GM12878 (cell line): ENCODE results near the gene POU3F4. TPM values are rescaled to one million over a fixed set of nuclear protein-coding genes. Genes with fewer than 3 reads are reported as not detected.

ENCODE experiments used
- ATAC-seq: fragments of 200-7000 bp; cut with Tn5 transposase; 3 replicates; pipeline ENCODE4 v1.9.1; 2020; ENCODE audit warnings: mild to moderate bottlenecking, moderate library complexity
- BruUV-seq: library from RNA; stranded (reverse); fragments of 400-500 nt; replicated peaks from 2 replicates; lab custom pipeline; 2021; lab: Mats Ljungman, UMichigan
- CTCF ChIA-PET: fragments of 300-600 bp; sonication (Branson Sonifier 250); formaldehyde crosslinking; extraction: SDS; loops from one replicate; lab custom pipeline; 2021; ENCODE audit warnings: inconsistent platforms; lab: Yijun Ruan, JAX
- POLR2A ChIA-PET: fragments of 350-600 bp; formaldehyde crosslinking; extraction: SDS; loops from one replicate; lab custom pipeline; 2021; ENCODE audit warnings: inconsistent platforms; lab: Charles Lee
- RAD21 ChIA-PET: fragments of 300-600 bp; sonication (Branson Sonifier 250); formaldehyde crosslinking; loops from one replicate; lab custom pipeline; 2023; ENCODE audit warnings: antibody characterized with exemption; ENCODE audit not compliant: unreplicated experiment; lab: Charles Lee
- SMC1A ChIA-PET: fragments of 300-600 bp; sonication (Branson Sonifier 250); formaldehyde crosslinking; loops from one replicate; lab custom pipeline; 2023; ENCODE audit not compliant: unreplicated experiment, uncharacterized antibody; lab: Charles Lee
- DNase-seq: peaks from one replicate; pipeline ENCODE4 v3.0.0-alpha.2; 2011; ENCODE audit warnings: low read depth, low spot score
- FAIRE-seq: peaks from 3 replicates; lab custom pipeline; 2011; peaks lifted over from hg19 to GRCh38; lab: Jason Lieb, UNC
- H2AFZ ChIP-seq: 2 replicates; pipeline ENCODE4 v1.6.0; 2011; ENCODE audit warnings: low read depth, low read length, control low read depth; ENCODE audit not compliant: control insufficient read depth
- H3K27ac ChIP-seq: 2 replicates; pipeline ENCODE4 v1.5.1; 2011; ENCODE audit warnings: control low read depth; ENCODE audit not compliant: control insufficient read depth, insufficient read depth
- H3K27me3 ChIP-seq, 2 experiments: replicated peaks in 1 of 2; 2 replicates each; pipeline versions ENCODE4 v1.6.0 to v1.6.1; 2011; ENCODE audit warnings: low read length in 1 of 2; ENCODE audit not compliant: control insufficient read depth in 2 of 2, insufficient read depth in 2 of 2
- H3K36me3 ChIP-seq, 2 experiments: 2 replicates each; pipeline ENCODE4 v1.5.1; 2011; ENCODE audit warnings: low read length in 1 of 2; ENCODE audit not compliant: control insufficient read depth in 2 of 2, insufficient read depth in 2 of 2
- H3K4me1 ChIP-seq: 2 replicates; pipeline ENCODE4 v1.6.1; 2011; ENCODE audit warnings: mild to moderate bottlenecking, low read length, moderate library complexity, mixed read lengths; ENCODE audit not compliant: control insufficient read depth, insufficient read depth
- H3K4me2 ChIP-seq: 2 replicates; pipeline ENCODE4 v1.6.0; 2011; ENCODE audit warnings: control low read depth; ENCODE audit not compliant: control insufficient read depth, insufficient read depth
- H3K4me3 ChIP-seq: fragments of 200-600 bp; sonication (generic); 2 replicates; pipeline ENCODE4 v1.5.1; 2016
- H3K79me2 ChIP-seq: 2 replicates; pipeline ENCODE4 v1.6.0; 2011; ENCODE audit warnings: low read length; ENCODE audit not compliant: control insufficient read depth, insufficient read depth
- H3K9ac ChIP-seq: 2 replicates; pipeline ENCODE4 v1.8.0; 2011; ENCODE audit warnings: low read length, control low read depth, mixed read lengths; ENCODE audit not compliant: control insufficient read depth, insufficient read depth
- H3K9me3 ChIP-seq: replicated peaks from 3 replicates; pipeline ENCODE4 v1.5.1; 2011; ENCODE audit warnings: mild to moderate bottlenecking, low read length; ENCODE audit not compliant: control insufficient read depth, insufficient read depth
- H4K20me1 ChIP-seq: 2 replicates; pipeline ENCODE4 v1.6.0; 2011; ENCODE audit not compliant: control insufficient read depth, insufficient read depth
- ASH2L ChIP-seq: fragments of 300-600, 200-600 bp; sonication (generic); IDR thresholded peaks from 2 replicates; pipeline ENCODE4 v1.6.1; 2017; ENCODE audit warnings: low read depth, mild to moderate bottlenecking, borderline replicate concordance
- EGR1 ChIP-seq, 2 experiments: IDR thresholded peaks; 1 replicate in 1 of 2; 2 replicates in 1 of 2; pipeline ENCODE4 v1.6.1; 2011 to 2012; ENCODE audit warnings: low read depth in 2 of 2, low read length in 2 of 2, borderline replicate concordance in 1 of 2, mild to moderate bottlenecking in 1 of 2, moderate library complexity in 1 of 2
- EP300 ChIP-seq, 2 experiments: fragments of 150-350 bp in 1 of 2; IDR thresholded peaks; 2 replicates each; pipeline ENCODE4 v1.6.1; 2011 to 2012; ENCODE audit warnings: low read depth in 2 of 2, low read length in 2 of 2, borderline replicate concordance in 1 of 2, improper control_type of control experiment in 1 of 2, inconsistent platforms in 1 of 2; ENCODE audit not compliant: control insufficient read depth in 1 of 2
- GABPA ChIP-seq: IDR thresholded peaks from 2 replicates; pipeline ENCODE4 v1.6.1; 2014; ENCODE audit warnings: antibody characterized with exemption, low read depth, mild to moderate bottlenecking, inconsistent platforms
- IKZF2 ChIP-seq, 2 experiments: fragments of 450-650 bp; IDR thresholded peaks; 2 replicates each; pipeline ENCODE4 v1.6.1; 2017; ENCODE audit warnings: mild to moderate bottlenecking in 2 of 2, moderate library complexity in 2 of 2
- KDM1A ChIP-seq: fragments of 200-600 bp; sonication (generic); IDR thresholded peaks from 2 replicates; pipeline ENCODE4 v1.6.1; 2016; ENCODE audit warnings: borderline replicate concordance
- MLLT1 ChIP-seq: fragments of 450-650 bp; IDR thresholded peaks from 2 replicates; pipeline ENCODE4 v1.6.1; 2016; ENCODE audit warnings: mild to moderate bottlenecking
- NKRF ChIP-seq: fragments of 450-650 bp; conservative IDR thresholded peaks from 2 replicates; pipeline ENCODE4 v1.6.1; 2017; ENCODE audit warnings: mild to moderate bottlenecking, moderate library complexity
- PML ChIP-seq: IDR thresholded peaks from 2 replicates; pipeline ENCODE4 v1.6.1; 2012; ENCODE audit warnings: low read length, inconsistent platforms
- POU2F2 ChIP-seq: IDR thresholded peaks from 3 replicates; pipeline ENCODE4 v1.6.1; 2011; ENCODE audit warnings: low read depth, mild to moderate bottlenecking, low read length, borderline replicate concordance
- RAD21 ChIP-seq: IDR thresholded peaks from 2 replicates; pipeline ENCODE4 v1.6.1; 2011; ENCODE audit warnings: mild to moderate bottlenecking, low read depth, low read length, moderate library complexity; ENCODE audit not compliant: insufficient read depth
- RAD51 ChIP-seq: fragments of 450-650 bp; IDR thresholded peaks from 2 replicates; pipeline ENCODE4 v1.6.1; 2016; ENCODE audit warnings: moderate library complexity, mild to moderate bottlenecking, inconsistent platforms
- RFX5 ChIP-seq: IDR thresholded peaks from 2 replicates; pipeline ENCODE4 v1.6.1; 2011; ENCODE audit warnings: low read depth, low read length, improper control_type of control experiment
- RUNX3 ChIP-seq: IDR thresholded peaks from 2 replicates; pipeline ENCODE4 v1.6.1; 2012; ENCODE audit warnings: low read length, inconsistent platforms
- STAT1 ChIP-seq: fragments of 450-650 bp; conservative IDR thresholded peaks from 2 replicates; pipeline ENCODE4 v1.6.1; 2014; ENCODE audit warnings: antibody characterized with exemption, mild to moderate bottlenecking
- USF2 ChIP-seq: IDR thresholded peaks from 2 replicates; pipeline ENCODE4 v1.6.1; 2011; ENCODE audit warnings: low read depth, low read length, improper control_type of control experiment, borderline replicate concordance
- YBX1 ChIP-seq: fragments of 450-650 bp; IDR thresholded peaks from 2 replicates; pipeline ENCODE4 v1.6.1; 2016; ENCODE audit warnings: antibody characterized with exemption
- ZBTB33 ChIP-seq: fragments of 450-650 bp; IDR thresholded peaks from 2 replicates; pipeline ENCODE4 v1.6.1; 2017; ENCODE audit warnings: mild to moderate bottlenecking
- ZZZ3 ChIP-seq: IDR thresholded peaks from 2 replicates; pipeline ENCODE4 v1.6.1; 2011; ENCODE audit warnings: low read depth; ENCODE audit not compliant: control insufficient read depth, insufficient read length
- WGBS: methylation state at CpG from one replicate; pipeline ENCODE4 v1.1.6; 2016; ENCODE audit warnings: low lambda C conversion rate; ENCODE audit not compliant: insufficient replicate concordance, insufficient coverage; ENCODE audit errors: missing lambda C conversion rate; 5-methylcytosine and 5-hydroxymethylcytosine counted together
- in situ Hi-C: fragments of 300-500 bp; cut with MboI; formaldehyde crosslinking; loops from 9 replicates; pipeline ENCODE4 v1.14.3; 2018; ENCODE audit warnings: mixed read lengths
- intact Hi-C: fragments of 100-400 bp; cut with micrococcal nuclease; formaldehyde crosslinking; loops from one replicate; pipeline ENCODE4 v1.14.2; 2022; ENCODE audit not compliant: unreplicated experiment
- polyA plus RNA-seq, 11 experiments: library from polyadenylated mRNA; depleted of rRNA in 4 of 11; unstranded in 6 of 11; stranded (reverse) in 5 of 11; fragments of >200 nt; fragmentation: Nextera tagmentation in 4 of 11; fragmentation: Illumina TruSeq in 1 of 11; extraction: Ambion mirVana in 4 of 11; extraction: Trizol in 1 of 11; gene quantifications; 1 replicate in 1 of 11; 2 replicates in 10 of 11; pipeline versions ENCODE4 v1.2.1 to v1.2.3, GENCODE V29; 2011 to 2016; ENCODE audit warnings: inconsistent platforms in 2 of 11, missing spikeins in 2 of 11, low read depth in 1 of 11
- total RNA-seq, 4 experiments: library from RNA; depleted of rRNA in 3 of 4; stranded (reverse); fragments of >200 nt in 3 of 4; fragmentation: Illumina TruSeq in 1 of 4; extraction: Trizol in 1 of 4; gene quantifications; 2 replicates each; pipeline versions ENCODE4 v1.2.1 to v1.2.3, GENCODE V29; 2013 to 2021

The POU3F4 gene
- total and polyA plus RNA-seq, 10 of the 15 experiments (the other 5 are each of a cell fraction or from before 2014, with no cell fraction given), result 0.01 TPM; not detected in 9

- POLR2A ChIA-PET, result no interaction called here
- intact Hi-C loops (no loop called here), in situ Hi-C loops (no loop called here)
- no TSS peak for BruUV-seq
- SMC1A ChIA-PET, result no interaction called here
- Histone ChIP-seq H4K20me1 (no peaks in the 10 kb centered on the region), H3K4me1 (no peaks in the 10 kb centered on the region), H3K9me3 (no peaks in the 10 kb centered on the region; the same call in 2 of the 3 replicates), H3K4me2 (no peak overlapping the region), H3K36me3 (no peaks in the 10 kb centered on the region), H3K9ac (no peak overlapping the region), H3K4me3 (no peak overlapping the region), H3K79me2 (no peaks in the 10 kb centered on the region), H3K27ac (no peak overlapping the region), H2AFZ (no peak overlapping the region), H3K27me3 (no peaks in the 10 kb centered on the region)
- TF ChIP-seq YBX1, result no peak
- TF ChIP-seq PML, result no peak
- no peak for TF ChIP-seq POU2F2
- TF ChIP-seq USF2, result no peak
- TF ChIP-seq NKRF, result no peak
- TF ChIP-seq MLLT1, result no peak
- TF ChIP-seq ZBTB33, result no peak
- TF ChIP-seq ASH2L, result no peak
- TF ChIP-seq ZZZ3, result no peak
- TF ChIP-seq KDM1A, result no peak
- TF ChIP-seq STAT1, result no peak
- no peak for TF ChIP-seq RAD51
- no peak for TF ChIP-seq RUNX3
- TF ChIP-seq IKZF2 (IDR thresholded peaks at IDR 0.05), result no peak
- no peak for TF ChIP-seq EGR1 (IDR thresholded peaks at IDR 0.05; ENCODE audit: borderline replicate concordance in 1 of 2, low read depth in 2 of 2, low read length in 2 of 2)
- no peak for TF ChIP-seq GABPA
- no peak for TF ChIP-seq RFX5
- no peak for TF ChIP-seq RAD21
- TF ChIP-seq EP300 (IDR thresholded peaks at IDR 0.05; ENCODE audit: borderline replicate concordance in 1 of 2, control insufficient read depth in 1 of 2, low read depth in 2 of 2, low read length in 2 of 2), result no peak
- WGBS, result 65% methylated on average over 16 of the region's 16 CpGs
- FAIRE-seq (no peak), DNase-seq (no peak), ATAC-seq (no peak)
- RAD21 ChIA-PET, result no interaction called here
- CTCF ChIA-PET, result no interaction called here
Observed at GRCh38 chrX:83509254-83509801, 1.2 kb downstream of the POU3F4 start.
